ENCODE measurements around the gene RAB25.

GRCh38 chr1:156089704-156090103 is 28.7 kb downstream of the RAB25 start:
- TF ChIP-seq POLR2AphosphoS5 (IDR thresholded peaks at IDR 0.05; ENCODE audit: low read depth, low read length) (no peak), TAF1 (IDR thresholded peaks at IDR 0.05; ENCODE audit: borderline replicate concordance, insufficient read depth, low read length) (no peak), SIN3A (IDR thresholded peaks at IDR 0.05; ENCODE audit: borderline replicate concordance, insufficient read depth, low read length) (no peak), REST (IDR thresholded peaks at IDR 0.05; ENCODE audit: insufficient read depth in 1 of 2, low read depth in 2 of 2, low read length in 2 of 2) (no peak)

All from PFSK-1 (cell line).